HG03378 (cell line): Measurements from ENCODE around the gene SORBS1.

Experiments used
- ATAC-seq: cut with Tn5 transposase; IDR thresholded peaks from one replicate; pipeline ENCODE4 v1.9.1; 2021; ENCODE audit warnings: mild to moderate bottlenecking, moderate library complexity; ENCODE audit not compliant: unreplicated experiment

SORBS1 gene

GRCh38 chr10:95566136-95566535, 5.0 kb upstream of the SORBS1 start:
- no peak for ATAC-seq

- ATAC-seq, result no peak
Observed at GRCh38 chr10:95565336-95565735, 4.2 kb upstream of the SORBS1 start.

- ATAC-seq, result no peak
Observed at GRCh38 chr10:95564291-95564690, 3.1 kb upstream of the SORBS1 start.

- no peak for ATAC-seq
Observed at GRCh38 chr10:95562341-95562965, 1.3 kb upstream of the SORBS1 start.

- ATAC-seq, result no peak
Observed at GRCh38 chr10:95561864-95562177, 650 bp upstream of the SORBS1 start.

- ATAC-seq, result no peak
Observed at GRCh38 chr10:95560278-95561176, 644 bp downstream of the SORBS1 start.

- ATAC-seq, result no peak
Observed at GRCh38 chr10:95559896-95560277, 1.3 kb downstream of the SORBS1 start.

GRCh38 chr10:95559471-95559870, 1.7 kb downstream of the SORBS1 start:
- no peak for ATAC-seq

GRCh38 chr10:95558593-95559320, 2.4 kb downstream of the SORBS1 start:
- ATAC-seq, result no peak

GRCh38 chr10:95556994-95557767, 4.0 kb downstream of the SORBS1 start:
- no peak for ATAC-seq

- no peak for ATAC-seq
Observed at GRCh38 chr10:95553674-95554073, 7.5 kb downstream of the SORBS1 start.

- no peak for ATAC-seq
Observed at GRCh38 chr10:95552679-95553342, 8.4 kb downstream of the SORBS1 start.

GRCh38 chr10:95550073-95550672, 11.0 kb downstream of the SORBS1 start:
- ATAC-seq, result no peak

GRCh38 chr10:95547791-95548435, 13.3 kb downstream of the SORBS1 start:
- no peak for ATAC-seq

- no peak for ATAC-seq
Observed at GRCh38 chr10:95547197-95547596, 14.0 kb downstream of the SORBS1 start.

GRCh38 chr10:95545981-95546380, 15.2 kb downstream of the SORBS1 start:
- no peak for ATAC-seq

- ATAC-seq, result no peak
Observed at GRCh38 chr10:95544783-95545500, 16.2 kb downstream of the SORBS1 start.

- ATAC-seq, result no peak
Observed at GRCh38 chr10:95543459-95543858, 17.7 kb downstream of the SORBS1 start.

GRCh38 chr10:95542761-95543160, 18.4 kb downstream of the SORBS1 start:
- ATAC-seq, result no peak
